ENCODE measurements around the gene NEK1. TPM values are rescaled to one million over a fixed set of nuclear protein-coding genes. Genes with fewer than 3 reads are reported as not detected.

The NEK1 gene
- total RNA-seq, 4 donors from 2014 or later: 6.0 to 18.2 (median 7.1) TPM

GRCh38 chr4:169619958-169620879, 7.8 kb upstream of the NEK1 start, which contains the start of gene CLCN3:
CLCN3 (plus strand) TSS chr4:169620578; CDS start chr4:169635929, 15,351 bp downstream.
- peaks cover 0 to 30% (median 4%) of the 10 kb centered on the region in 4 donors for H3K4me1 ChIP-seq

GRCh38 chr4:169619518-169619957, 7.2 kb upstream of the NEK1 start:
- Histone ChIP-seq H3K4me3 (peak overlapping the region; percentile 56 to 77 (median 66)), H3K27ac (peak overlapping the region; percentile 90 to 98 (median 96)), H3K36me3 (no peaks in the 10 kb centered on the region), H3K27me3 (no peaks in the 10 kb centered on the region), H3K9me3 (no peaks in the 10 kb centered on the region), H3K4me1 (peaks cover 0 to 30% (median 4%) of the 10 kb centered on the region in 4 donors)
- peak in 1 of 2 donors; percentile 21 for TF ChIP-seq POLR2A (IDR thresholded peaks at IDR 0.05)
- peak; percentile 35 to 74 (median 58) for TF ChIP-seq CTCF (IDR thresholded peaks at IDR 0.05)
- DNase-seq: peak; percentile 55 to 84 (median 75)

More at GRCh38 chr4:169619958-169620879, 7.8 kb upstream of the NEK1 start, which contains the start of gene CLCN3:
- Histone ChIP-seq H3K36me3 (no peaks in the 10 kb centered on the region), H3K27me3 (no peaks in the 10 kb centered on the region), H3K4me3 (peak within 1 kb of the TSS; percentile 56 to 77 (median 66)), H3K9me3 (no peaks in the 10 kb centered on the region), H3K27ac (peak within 1 kb of the TSS; percentile 90 to 98 (median 96))
- DNase-seq: peak; percentile 95 to 99 (median 98)
- TF ChIP-seq CTCF (IDR thresholded peaks at IDR 0.05) (peak in 2 of 6 experiments; percentile 18 to 43), POLR2A (IDR thresholded peaks at IDR 0.05) (peak; percentile 84 to 94)

GRCh38 chr4:169618986-169619385, 6.6 kb upstream of the NEK1 start:
- H3K4me1 ChIP-seq: peaks cover 0 to 30% (median 4%) of the 10 kb centered on the region in 4 donors
- H3K27me3 ChIP-seq: no peaks in the 10 kb centered on the region
- no peaks in the 10 kb centered on the region for H3K36me3 ChIP-seq
- H3K27ac ChIP-seq: peak overlapping the region; percentile 90 to 98 (median 96)
- DNase-seq: no peak
- peak overlapping the region in 2 of 4 donors; percentile 76 to 77 for H3K4me3 ChIP-seq
- TF ChIP-seq CTCF (IDR thresholded peaks at IDR 0.05): no peak
- TF ChIP-seq POLR2A (IDR thresholded peaks at IDR 0.05): no peak
- H3K9me3 ChIP-seq: no peaks in the 10 kb centered on the region

GRCh38 chr4:169618286-169618685, 5.9 kb upstream of the NEK1 start:
- no peak overlapping the region for H3K27ac ChIP-seq
- DNase-seq: no peak
- no peaks in the 10 kb centered on the region for H3K27me3 ChIP-seq
- H3K36me3 ChIP-seq: no peaks in the 10 kb centered on the region
- H3K4me3 ChIP-seq: no peak overlapping the region
- peaks cover 0 to 32% (median 4%) of the 10 kb centered on the region in 4 donors for H3K4me1 ChIP-seq
- TF ChIP-seq POLR2A (IDR thresholded peaks at IDR 0.05) (no peak), CTCF (IDR thresholded peaks at IDR 0.05) (no peak)
- no peaks in the 10 kb centered on the region for H3K9me3 ChIP-seq

- peaks cover 0 to 26% (median 4%) of the 10 kb centered on the region in 4 donors for H3K4me1 ChIP-seq
- no peak for TF ChIP-seq POLR2A (IDR thresholded peaks at IDR 0.05)
- DNase-seq: no peak
- H3K4me3 ChIP-seq: no peak overlapping the region
- no peaks in the 10 kb centered on the region for H3K27me3 ChIP-seq
- H3K27ac ChIP-seq: peak overlapping the region in 2 of 4 donors; percentile 32
- H3K9me3 ChIP-seq: no peaks in the 10 kb centered on the region
- no peaks in the 10 kb centered on the region for H3K36me3 ChIP-seq
Observed at GRCh38 chr4:169617306-169617705, 4.9 kb upstream of the NEK1 start.

- DNase-seq: no peak
- peak overlapping the region in 2 of 4 donors; percentile 32 for H3K27ac ChIP-seq
Observed at GRCh38 chr4:169616846-169617245, 4.5 kb upstream of the NEK1 start.

More at GRCh38 chr4:169616846-169617245, 4.5 kb upstream of the NEK1 start:
- H3K4me3 ChIP-seq: no peak overlapping the region
- TF ChIP-seq CTCF (IDR thresholded peaks at IDR 0.05) (no peak), POLR2A (IDR thresholded peaks at IDR 0.05) (no peak)
- H3K9me3 ChIP-seq: no peaks in the 10 kb centered on the region
- H3K27me3 ChIP-seq: no peaks in the 10 kb centered on the region
- peaks cover 0 to 22% (median 2%) of the 10 kb centered on the region in 4 donors for H3K4me1 ChIP-seq
- H3K36me3 ChIP-seq: no peaks in the 10 kb centered on the region
